Limb (tissue), 2 donors: ENCODE data around the gene NELL1.

Experiments
- DNase-seq, 2 donors: peaks; one replicate each; pipeline ENCODE4 v3.0.0-alpha.2; 2016; ENCODE audit errors: extremely low spot score in 2 of 2

NELL1 gene

DNA sequence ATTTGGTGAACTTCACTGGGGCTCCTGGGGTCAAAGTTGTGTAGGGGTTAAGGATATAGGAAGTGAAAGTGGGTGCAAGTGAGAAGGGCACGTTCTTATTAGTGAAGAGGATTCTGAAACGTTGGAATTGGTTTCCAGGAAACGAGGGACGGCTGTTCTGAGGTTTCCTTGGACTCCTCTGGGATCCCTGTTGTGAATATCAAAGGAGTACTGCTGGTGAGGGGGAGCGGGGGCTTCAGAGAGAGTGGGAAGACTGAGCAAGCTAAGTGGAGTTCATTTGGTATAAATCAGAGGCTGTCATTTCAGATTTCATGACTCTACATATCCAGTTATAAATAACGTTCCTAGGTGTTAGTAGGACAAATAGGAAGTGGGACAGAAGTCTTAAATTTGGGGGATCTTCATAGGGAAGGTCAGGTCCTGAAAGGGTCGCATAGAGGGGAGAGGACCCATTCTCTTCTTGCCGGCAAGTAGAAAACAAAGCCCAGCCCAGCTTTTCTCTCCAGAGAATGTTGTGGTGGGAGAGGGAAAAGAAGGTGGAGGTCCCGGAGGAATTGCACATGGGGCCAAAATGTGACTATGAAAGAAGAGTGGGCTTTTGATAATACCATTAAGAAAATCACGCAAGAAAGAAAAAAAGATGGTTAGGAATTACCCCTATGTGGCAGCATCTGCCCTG, 1.1 kb upstream of the NELL1 start:
- no peak for DNase-seq

DNA sequence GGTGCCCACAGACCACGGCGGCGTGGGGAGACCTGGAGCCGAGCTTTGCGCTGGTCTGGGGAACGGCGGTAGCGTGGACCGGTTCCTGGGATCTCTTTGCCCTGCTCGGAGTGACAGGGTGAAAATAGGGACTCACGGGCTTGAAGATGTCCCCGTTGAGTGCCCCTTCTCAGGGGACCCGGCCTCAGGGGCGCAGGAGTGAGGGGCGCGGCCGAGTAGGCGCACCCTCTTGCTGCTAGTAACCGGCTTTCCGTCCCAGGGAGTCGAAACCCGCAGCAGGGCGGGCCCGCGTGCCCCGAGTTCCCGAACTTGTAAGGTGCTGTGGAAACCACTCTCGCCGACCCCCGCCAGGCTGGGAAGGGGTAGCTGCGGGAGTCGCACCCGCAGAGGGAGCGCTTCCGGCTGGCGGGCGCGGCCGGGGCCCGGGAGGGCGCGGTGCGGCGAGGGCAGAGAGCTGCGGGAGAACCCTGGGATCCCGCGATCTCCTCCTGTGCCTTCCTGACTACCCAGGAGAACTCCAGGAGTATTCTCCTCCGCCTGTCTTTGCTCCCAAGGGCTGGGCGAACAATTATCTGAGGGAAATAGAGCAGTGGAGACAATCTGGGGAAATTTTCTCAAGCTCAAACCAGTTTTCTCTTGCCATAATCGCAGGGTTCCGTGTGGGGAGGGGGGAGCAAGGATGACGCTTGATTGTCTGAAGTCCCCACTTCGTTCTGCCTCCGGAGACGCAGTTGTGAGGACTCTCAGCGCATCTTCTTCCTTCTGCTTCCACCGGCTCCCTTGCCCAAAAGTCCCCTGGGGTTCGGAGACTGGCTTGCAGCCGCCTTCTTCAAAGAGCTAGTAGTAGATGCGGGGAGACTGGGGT, 666 bp downstream of the NELL1 start:
- peak in 1 of 2 donors; percentile 51 for DNase-seq

DNA sequence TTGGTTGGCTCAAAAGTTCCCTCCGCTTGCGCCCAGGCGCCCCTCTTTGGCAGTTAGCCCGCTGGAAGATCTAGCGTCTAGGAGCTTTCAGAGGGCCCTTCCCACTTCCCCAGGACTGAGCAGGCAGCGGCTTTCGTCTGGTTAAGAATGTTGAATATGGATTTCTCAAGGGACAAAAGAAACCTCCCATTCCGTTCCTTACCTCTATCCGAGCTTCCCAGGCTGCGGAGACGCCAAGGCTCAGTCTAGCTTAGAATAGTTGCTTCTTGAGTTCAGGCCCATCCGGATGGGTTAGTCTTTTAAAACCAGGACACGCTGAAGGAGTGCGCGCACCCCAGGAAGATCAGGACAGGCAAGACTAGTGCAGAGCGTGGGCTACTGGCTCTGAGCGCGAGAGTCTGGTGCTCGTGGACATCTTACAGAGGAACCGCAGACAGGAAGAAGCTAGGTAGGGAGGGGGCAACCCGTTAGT, 1.6 kb downstream of the NELL1 start:
- peak in 1 of 2 donors; percentile 38 for DNase-seq

DNA sequence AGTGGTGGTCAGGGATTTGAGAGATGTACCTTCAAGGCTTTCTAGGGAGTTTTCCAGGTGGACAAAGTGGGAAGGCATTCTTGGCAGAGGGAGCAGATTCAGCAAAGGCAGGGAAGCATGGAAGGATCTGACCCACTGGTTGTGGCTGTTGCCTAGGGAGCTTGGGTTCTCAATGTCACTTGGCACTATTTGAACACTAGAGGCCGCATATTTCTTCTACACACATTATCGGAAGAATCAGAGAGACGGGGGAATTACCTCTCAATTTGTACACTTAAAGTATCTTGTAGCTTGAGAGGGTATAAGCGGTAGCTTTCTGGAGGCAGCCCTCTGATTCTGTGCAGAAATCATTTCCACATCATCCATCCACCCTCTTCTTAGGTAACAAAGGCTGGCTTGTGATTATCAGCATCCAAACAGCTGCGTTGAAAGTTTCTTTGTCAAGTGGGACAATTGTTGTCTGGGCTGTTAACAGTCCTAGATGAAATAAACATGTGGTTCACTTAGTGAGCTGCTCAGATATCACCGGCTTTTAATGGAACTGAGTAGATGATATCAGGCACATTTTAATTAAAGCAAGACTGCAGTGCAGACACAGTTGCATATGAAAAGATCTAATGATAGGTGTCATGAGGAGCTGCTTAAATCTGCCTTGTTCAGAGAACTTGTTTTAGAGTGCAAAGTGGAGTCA, 2.6 kb downstream of the NELL1 start:
- peak in 1 of 2 donors; percentile 30 for DNase-seq

DNA sequence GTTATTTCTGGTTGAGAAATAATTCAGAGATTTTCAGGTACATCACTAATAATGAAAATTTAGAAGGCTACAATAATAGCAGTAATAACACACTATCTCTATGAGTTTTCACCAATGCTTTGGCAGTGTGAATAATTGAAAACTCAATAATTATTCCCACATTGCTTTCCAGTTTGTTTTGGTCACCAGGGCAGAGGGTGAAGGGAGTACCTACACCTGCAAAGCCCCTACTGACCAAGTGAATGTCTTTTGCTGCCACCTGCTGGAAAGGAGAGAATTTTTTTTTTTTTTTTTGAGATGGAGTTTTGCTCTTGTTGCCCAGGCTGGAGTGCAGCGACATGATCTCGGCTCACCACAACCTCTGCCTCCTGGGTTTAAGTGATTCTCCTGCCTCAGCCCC, 3.2 kb downstream of the NELL1 start:
- DNase-seq, result no peak

DNA sequence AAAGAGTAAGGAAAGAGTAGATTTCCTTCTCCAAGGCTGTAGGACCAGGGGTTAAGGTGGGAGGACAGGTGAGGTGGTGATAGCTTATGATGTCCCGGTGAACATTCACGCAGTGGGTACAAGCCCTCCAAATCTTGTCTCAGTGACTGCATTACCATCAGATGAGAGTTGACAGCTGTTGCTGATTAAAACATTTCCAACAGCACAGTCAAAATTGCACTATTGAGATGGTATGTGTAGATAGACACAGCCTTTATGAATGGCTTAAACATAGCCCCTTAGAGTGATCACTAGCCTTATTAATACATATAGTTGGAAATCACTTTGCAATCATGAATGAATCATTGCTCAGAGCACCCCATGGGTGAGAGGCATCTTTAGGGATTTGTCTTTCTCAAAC, 7.3 kb downstream of the NELL1 start:
- DNase-seq, result no peak

DNA sequence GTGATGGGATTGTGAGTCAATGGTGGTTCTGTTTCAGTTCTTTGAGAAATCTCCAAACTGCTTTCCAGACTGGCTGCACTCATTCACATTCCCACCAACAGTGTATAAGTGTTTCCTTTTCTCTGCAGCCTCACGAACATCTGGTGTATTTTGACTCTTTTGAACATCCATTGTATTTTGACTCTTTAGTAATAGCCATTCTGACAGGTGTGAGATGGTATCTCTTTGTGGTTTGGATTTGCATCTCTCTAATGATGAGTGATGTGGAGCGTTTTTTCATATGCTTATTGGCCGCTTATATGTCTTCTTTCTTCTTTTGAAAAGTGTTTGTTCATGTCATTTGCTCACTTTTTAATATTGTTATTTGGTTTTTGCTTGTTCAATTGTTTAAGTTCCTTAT, 19.4 kb downstream of the NELL1 start:
- DNase-seq, result no peak

DNA sequence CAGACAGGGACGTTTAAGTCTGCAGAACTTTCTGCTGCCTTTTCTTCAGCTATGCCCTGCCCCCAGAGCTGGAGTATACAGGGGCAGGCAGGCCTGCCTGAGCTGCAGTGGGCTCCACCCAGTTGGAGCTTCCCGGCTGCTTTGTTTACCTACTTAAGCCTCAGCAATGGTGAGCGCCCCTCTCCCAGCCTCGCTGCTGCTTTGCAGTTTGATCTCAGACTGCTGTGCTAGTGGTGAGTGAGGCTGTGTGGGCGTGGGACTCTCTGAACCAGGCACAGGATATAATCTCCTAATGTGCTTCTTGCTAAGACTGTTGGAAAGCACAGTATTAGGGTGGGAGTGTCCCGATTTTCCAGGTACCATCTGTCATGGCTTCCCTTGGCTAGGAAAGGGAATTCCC, 38.5 kb downstream of the NELL1 start:
- DNase-seq, result no peak

DNA sequence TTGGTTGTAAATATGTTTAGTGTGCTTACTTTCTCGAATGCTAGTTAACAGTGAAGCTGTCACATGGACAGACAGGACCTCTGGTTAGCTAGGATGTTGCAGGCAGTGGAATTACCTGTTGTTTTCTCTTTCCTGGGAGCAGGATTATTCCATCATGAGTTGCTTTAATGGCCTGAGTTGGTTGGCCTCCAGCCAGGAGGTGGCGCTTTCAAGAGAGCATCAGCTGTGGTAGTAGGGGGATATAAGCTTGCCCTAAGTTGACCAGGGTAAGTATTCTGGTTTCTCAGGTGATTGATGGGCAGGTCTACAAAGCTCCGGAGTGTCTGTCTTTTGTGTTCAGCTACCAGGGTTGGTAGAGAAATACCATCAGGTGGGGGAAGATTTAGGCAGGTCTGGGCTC, 43.5 kb downstream of the NELL1 start:
- DNase-seq, result no peak

DNA sequence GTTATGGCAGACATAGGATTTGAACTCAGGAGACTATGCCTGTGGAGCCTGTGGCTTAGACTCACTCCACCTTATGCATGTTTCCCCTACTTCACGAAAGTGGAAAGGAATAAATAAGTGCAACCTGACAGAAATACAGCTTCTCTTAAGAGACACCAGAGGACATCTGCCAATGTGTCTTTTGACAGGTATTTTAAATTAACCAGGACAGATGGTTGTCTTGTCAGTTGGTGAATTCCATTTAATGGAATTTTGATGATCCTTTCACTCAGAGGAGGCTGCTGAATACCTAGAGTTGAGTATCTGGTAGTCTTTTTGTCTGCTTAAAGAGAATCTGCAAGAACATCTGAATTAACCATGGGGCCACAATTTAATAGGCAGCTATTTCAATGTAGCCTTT, 46.1 kb downstream of the NELL1 start:
- no peak for DNase-seq

DNA sequence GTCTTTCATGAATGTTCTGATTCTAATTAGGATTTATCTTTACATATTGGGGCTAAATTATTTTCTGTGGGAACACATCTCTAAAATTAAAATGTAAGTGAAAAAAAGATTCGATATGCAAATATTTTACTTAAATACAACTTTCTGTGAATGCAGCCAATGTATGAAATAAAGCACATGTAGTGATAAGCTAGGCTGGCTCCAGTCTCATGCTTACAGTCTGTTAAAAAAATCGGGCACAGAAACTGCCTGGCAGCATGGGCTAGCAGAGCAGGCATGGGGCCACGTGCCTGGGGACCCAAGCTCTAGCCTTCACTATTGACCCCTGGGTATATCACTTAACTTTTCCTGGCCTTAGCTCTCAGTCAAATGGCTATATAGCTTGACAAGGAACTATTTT, 46.5 kb downstream of the NELL1 start:
- no peak for DNase-seq

DNA sequence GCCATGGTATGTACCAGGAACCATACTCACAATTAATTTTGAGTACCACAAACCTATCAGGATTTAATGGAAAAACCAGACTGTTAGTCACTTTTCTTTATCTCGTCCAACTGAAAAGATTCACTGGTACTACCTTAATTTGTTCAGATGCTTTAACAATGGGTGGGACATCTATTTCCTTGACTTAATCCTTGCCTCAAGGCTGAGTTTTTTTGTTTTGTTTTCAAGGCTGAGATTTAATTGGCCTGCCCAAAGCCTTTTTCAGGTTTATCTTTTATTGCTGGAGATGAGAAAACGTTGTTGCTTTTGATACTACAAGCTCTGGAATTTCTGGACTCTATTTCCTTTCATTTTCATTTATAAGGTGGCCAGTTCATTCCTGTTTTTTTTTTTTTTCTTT, 50.4 kb downstream of the NELL1 start:
- DNase-seq, result no peak

DNA sequence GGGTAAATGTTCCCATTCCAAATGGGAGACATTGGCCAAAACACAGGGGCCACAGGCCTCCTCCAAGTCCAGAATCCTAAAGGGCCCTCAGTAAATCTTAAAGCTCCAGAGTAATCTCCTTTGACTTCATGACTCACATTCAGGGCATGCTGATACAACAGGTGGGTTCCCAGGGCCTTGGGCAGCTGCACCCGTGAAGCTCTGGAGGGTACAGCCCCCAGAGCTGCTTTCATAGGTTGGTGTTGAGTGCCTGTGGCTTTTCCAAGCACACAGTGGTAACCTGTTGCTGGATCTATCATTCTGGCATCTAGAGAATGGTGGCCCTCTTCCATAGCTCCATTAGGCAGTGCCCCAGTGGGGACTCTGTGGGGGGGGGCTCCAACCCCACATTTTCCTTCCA, 54.0 kb downstream of the NELL1 start:
- DNase-seq, result no peak

DNA sequence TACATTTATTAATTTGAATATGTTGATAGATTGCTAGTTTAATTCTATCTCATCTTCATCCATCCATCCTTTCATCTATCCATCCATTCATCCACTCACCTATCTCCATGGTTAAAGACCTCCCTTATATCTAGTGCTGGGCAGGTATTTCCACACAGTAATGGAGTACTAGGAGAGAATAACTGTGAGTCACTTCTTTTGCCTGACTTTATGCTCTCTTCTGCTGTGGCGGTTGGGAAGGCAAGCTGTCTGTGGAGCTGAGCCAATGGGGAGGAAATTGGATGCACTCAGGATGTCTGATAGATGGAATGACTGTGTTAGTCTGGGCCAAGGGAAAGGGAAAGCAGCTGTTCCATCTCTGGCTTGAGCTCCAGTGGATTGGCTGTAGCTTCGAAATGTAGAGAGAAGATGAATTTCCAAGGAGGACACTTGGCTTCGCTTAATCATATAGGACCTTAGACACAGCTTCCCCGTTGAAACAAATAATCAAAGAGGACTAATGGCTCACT, 60.3 kb downstream of the NELL1 start:
- DNase-seq, result peak in 1 of 2 donors; percentile 6

DNA sequence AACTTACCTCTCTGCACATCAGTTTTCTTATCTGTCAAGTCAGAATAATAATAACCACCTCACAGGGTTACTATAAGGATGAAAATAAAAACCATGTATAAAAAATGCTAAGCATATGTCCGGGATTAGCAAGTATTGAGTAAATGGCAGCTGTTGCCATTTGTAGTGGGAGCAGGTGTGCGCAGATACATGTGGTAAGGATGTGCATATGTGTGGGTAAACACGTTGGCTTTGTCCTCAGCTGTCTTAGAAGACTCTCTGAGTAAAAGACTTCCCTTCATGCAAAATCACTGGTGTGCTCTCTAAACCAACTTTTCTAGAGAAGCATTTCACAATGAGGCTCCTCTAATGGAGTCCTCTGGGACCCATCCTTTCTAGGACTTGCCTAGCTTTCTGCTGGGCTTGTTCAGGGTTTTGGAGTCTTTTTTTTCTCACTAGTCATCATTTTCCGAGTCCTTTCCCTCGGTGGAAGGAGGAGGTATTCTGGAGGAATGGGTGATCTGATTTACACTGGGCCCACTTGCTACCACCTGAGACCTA, 62.4 kb downstream of the NELL1 start:
- DNase-seq, result peak in 1 of 2 donors; percentile 6

DNA sequence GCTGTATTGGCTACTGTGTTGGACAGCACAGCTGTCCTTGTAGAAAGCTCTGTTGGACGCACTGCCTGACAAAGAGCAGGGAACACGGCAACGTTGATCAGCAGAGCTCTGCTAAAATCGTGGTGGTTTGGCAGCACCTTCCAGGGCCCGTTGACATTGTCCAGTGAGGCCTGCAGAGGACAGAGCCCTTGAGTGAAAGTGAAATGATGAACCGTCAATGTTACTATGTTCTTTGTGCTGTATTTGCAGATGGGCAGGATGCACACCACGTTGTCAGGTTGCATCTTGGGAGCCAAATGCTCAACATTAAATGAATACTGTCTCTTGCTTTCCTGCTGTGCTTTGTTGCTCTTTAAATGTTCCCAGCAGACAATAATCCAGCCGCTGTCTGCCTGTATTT, 69.7 kb downstream of the NELL1 start:
- no peak for DNase-seq

DNA sequence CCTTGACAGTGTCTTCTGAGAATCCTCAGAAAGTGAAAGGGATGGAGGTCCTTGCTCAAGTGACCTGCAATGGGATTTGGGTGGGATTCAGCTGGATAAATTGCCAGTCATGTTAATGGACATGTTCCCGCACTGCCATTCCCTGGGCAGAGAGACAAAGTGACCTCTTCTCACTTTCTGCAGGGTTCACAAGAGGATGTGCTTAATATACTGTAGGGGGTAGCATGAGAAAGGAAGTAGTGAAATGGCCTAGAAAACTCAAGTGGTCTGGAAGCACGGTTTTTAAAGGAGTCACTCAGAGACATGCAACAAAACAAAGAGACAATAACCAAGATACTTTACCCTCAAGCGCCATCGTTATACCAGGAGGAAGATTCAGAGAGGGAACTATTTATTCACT, 70.2 kb downstream of the NELL1 start:
- DNase-seq, result no peak

DNA sequence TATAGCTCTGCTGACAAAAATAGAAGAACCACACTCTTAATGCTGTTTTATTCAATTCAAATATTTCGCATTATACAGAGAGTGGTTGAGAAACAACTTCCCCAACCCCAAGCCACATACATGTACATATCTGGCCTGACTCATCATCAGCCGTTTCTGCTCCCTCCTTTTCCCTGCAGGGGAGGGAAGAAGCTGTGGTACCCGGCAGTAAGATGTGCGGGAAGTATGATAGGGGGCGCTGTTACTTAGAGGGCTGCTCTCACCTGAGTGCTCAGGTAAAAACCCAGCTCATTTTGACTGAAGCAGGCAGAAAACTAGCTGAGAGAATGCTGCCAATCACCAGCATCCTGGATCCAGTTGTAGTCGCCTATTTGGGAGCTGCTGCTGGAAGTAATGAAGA, 85.5 kb downstream of the NELL1 start:
- DNase-seq, result no peak

DNA sequence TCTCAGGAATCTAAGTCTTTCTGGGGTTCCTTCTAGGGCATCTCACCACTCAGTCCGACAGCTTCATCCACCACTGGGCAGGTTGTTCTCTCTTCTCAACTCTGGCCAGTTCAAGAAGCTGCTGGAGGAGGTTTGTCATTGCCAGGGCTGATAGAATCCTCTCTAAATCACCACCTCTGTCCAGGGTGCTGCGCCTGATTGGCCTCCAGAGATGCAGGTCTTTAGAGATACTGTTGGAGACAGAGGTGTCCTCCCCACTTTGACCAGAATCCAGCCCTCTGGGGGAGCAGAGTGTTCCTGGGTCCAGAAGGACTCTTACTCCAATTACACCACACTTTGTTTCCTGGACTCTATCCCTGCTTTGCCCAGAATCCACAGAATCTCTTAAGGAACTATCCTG, 90.2 kb downstream of the NELL1 start:
- no peak for DNase-seq

DNA sequence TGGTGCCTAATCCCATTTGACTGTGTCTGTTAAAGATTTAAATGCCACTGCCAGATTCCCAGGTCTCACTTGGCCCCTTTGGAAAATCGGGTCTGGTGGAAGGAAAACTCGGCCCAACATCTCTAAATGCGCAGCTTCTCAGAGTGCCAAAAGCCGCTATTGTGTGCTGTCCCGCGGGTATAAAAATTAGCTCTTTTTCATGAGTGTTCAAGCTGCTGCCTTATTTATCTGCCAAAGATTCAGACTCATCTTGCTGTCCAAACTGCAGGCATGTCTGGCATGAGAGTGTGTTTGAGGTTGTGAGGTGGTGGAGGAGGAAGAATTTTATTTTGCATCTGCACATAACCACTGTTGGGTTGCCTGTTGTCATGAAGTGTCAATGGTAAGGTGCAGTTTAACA, 91.4 kb downstream of the NELL1 start:
- DNase-seq, result no peak

DNA sequence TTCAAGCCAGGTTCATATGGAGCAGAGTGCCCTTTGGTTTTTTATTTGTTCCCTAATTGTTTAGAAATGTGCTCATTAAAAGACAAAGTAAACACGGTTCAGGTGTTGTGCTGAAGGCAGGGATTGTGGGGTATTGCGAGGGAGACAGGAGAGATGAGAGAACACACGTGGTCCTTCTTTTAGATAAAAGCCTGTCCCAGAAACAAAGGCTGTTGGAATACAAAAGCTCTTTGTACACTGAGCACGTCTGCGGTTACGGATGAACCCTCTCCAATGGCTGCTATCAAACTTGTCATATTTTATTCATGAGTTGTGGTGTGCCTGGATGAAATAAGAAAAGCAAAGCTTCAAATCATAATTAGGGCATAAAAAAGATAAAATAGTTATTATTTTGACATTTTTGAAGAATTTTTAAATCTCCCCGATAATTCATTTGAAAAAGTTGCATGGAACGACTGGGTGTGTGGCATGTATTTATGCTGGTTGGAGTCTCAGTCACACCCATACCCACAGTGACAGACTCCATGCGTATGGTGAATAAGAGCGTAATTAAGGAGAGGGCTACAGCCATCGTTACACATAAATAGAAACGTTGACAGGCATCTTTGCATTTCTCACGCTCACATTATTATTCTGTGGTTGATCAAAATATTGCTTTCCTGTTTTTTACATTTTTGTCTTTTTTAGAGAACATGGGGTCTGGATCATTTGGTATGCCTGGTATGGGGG, 92.9 kb downstream of the NELL1 start:
- DNase-seq, result no peak
